KOPT-K1 (cell line): ENCODE measurements around the gene DTNA.

Source experiments
- H3K27ac ChIP-seq: fragments of 200-600 bp; sonication (generic); 2 replicates; pipeline ENCODE4 v1.5.1; 2016; ENCODE audit warnings: antibody characterized with exemption, mild to moderate bottlenecking, low read depth, low read length; ENCODE audit not compliant: poor library complexity, severe bottlenecking
- H3K36me3 ChIP-seq: fragments of 200-600 bp; sonication (generic); 2 replicates; pipeline ENCODE4 v1.5.1; 2017; ENCODE audit warnings: antibody characterized with exemption, mild to moderate bottlenecking, low read length, moderate library complexity; ENCODE audit not compliant: insufficient read depth
- H3K9me3 ChIP-seq: fragments of 200-600 bp; sonication (generic); 2 replicates; pipeline ENCODE4 v1.5.1; 2017; ENCODE audit warnings: antibody characterized with exemption, low read length, mild to moderate bottlenecking; ENCODE audit not compliant: insufficient read depth, poor library complexity, severe bottlenecking

Gene DTNA

GRCh38 chr18:34801774-34802173 lies 91.7 kb downstream of the DTNA start:
- Histone ChIP-seq H3K9me3 (no peaks in the 10 kb centered on the region), H3K36me3 (no peaks in the 10 kb centered on the region), H3K27ac (no peak overlapping the region)

- Histone ChIP-seq H3K36me3 (no peaks in the 10 kb centered on the region), H3K9me3 (no peaks in the 10 kb centered on the region)
Observed at GRCh38 chr18:34802959-34803358, 92.9 kb downstream of the DTNA start.

GRCh38 chr18:34803877-34804400 lies 93.8 kb downstream of the DTNA start:
- Histone ChIP-seq H3K36me3 (no peaks in the 10 kb centered on the region), H3K9me3 (no peaks in the 10 kb centered on the region)

More at GRCh38 chr18:34802959-34803358, 92.9 kb downstream of the DTNA start:
- no peak overlapping the region for H3K27ac ChIP-seq

GRCh38 chr18:34805103-34805877 lies 95.2 kb downstream of the DTNA start:
- H3K27ac ChIP-seq, result no peak overlapping the region
- no peaks in the 10 kb centered on the region for H3K9me3 ChIP-seq
- H3K36me3 ChIP-seq, result no peaks in the 10 kb centered on the region

More at GRCh38 chr18:34803877-34804400, 93.8 kb downstream of the DTNA start:
- no peak overlapping the region for H3K27ac ChIP-seq

GRCh38 chr18:34805878-34806351 lies 95.8 kb downstream of the DTNA start:
- Histone ChIP-seq H3K27ac (no peak overlapping the region), H3K9me3 (no peaks in the 10 kb centered on the region), H3K36me3 (no peaks in the 10 kb centered on the region)

- Histone ChIP-seq H3K27ac (no peak overlapping the region), H3K36me3 (no peaks in the 10 kb centered on the region)
Observed at GRCh38 chr18:34806527-34806926, 96.4 kb downstream of the DTNA start.

GRCh38 chr18:34807106-34807796 lies 97.2 kb downstream of the DTNA start:
- H3K9me3 ChIP-seq, result no peaks in the 10 kb centered on the region
- no peaks in the 10 kb centered on the region for H3K36me3 ChIP-seq
- H3K27ac ChIP-seq, result no peak overlapping the region

More at GRCh38 chr18:34806527-34806926, 96.4 kb downstream of the DTNA start:
- H3K9me3 ChIP-seq, result no peaks in the 10 kb centered on the region

- Histone ChIP-seq H3K36me3 (no peaks in the 10 kb centered on the region), H3K9me3 (no peaks in the 10 kb centered on the region), H3K27ac (no peak overlapping the region)
Observed at GRCh38 chr18:34808389-34808788, 98.3 kb downstream of the DTNA start.

GRCh38 chr18:34809451-34810072 lies 99.5 kb downstream of the DTNA start:
- H3K9me3 ChIP-seq, result no peaks in the 10 kb centered on the region
- no peaks in the 10 kb centered on the region for H3K36me3 ChIP-seq
- H3K27ac ChIP-seq, result no peak overlapping the region

- Histone ChIP-seq H3K9me3 (no peaks in the 10 kb centered on the region), H3K27ac (no peak overlapping the region), H3K36me3 (no peaks in the 10 kb centered on the region)
Observed at GRCh38 chr18:34816183-34816582, 106.1 kb downstream of the DTNA start.

GRCh38 chr18:34817636-34818035 lies 107.5 kb downstream of the DTNA start:
- no peaks in the 10 kb centered on the region for H3K36me3 ChIP-seq
- H3K27ac ChIP-seq, result no peak overlapping the region
- no peaks in the 10 kb centered on the region for H3K9me3 ChIP-seq

GRCh38 chr18:34818064-34818463 lies 108.0 kb downstream of the DTNA start:
- H3K27ac ChIP-seq, result no peak overlapping the region
- no peaks in the 10 kb centered on the region for H3K36me3 ChIP-seq
- no peaks in the 10 kb centered on the region for H3K9me3 ChIP-seq

GRCh38 chr18:34820360-34821065 lies 110.4 kb downstream of the DTNA start:
- H3K27ac ChIP-seq, result no peak overlapping the region
- no peaks in the 10 kb centered on the region for H3K36me3 ChIP-seq
- no peaks in the 10 kb centered on the region for H3K9me3 ChIP-seq

- Histone ChIP-seq H3K27ac (no peak overlapping the region), H3K9me3 (no peaks in the 10 kb centered on the region), H3K36me3 (no peaks in the 10 kb centered on the region)
Observed at GRCh38 chr18:34821669-34822210, 111.6 kb downstream of the DTNA start.
